Effector memory CD8-positive, alpha-beta T cell (primary cell): ENCODE results near the gene ELAVL3.
"Not testable (repeated sequence)": the region's sequence is repeated elsewhere in the genome, so short reads cannot be mapped to it uniquely, and the experiment has no call there.

ENCODE experiments used
- ATAC-seq: fragments of 150-1000 bp; cut with Tn5 transposase; replicated peaks from 2 replicates; pipeline ENCODE4 v1.10.0; 2021; ENCODE audit warnings: mild to moderate bottlenecking, moderate library complexity
- DNase-seq, 3 experiments: peaks; one replicate each; pipeline ENCODE4 v3.0.0; 2021
- H3K27ac Mint-ChIP-seq, 2 donors: one replicate each; pipeline ENCODE4 v1.8.0; 2022; ENCODE audit warnings: mild to moderate bottlenecking in 2 of 2, mixed read lengths in 2 of 2, moderate library complexity in 2 of 2
- H3K27me3 Mint-ChIP-seq, 2 donors: one replicate each; pipeline ENCODE4 v1.8.0; 2022; ENCODE audit warnings: mixed read lengths in 2 of 2
- H3K36me3 Mint-ChIP-seq: one replicate; pipeline ENCODE4 v1.8.0; 2022; ENCODE audit warnings: mild to moderate bottlenecking, moderate library complexity, mixed read lengths; ENCODE audit not compliant: insufficient read depth
- H3K4me1 Mint-ChIP-seq, 2 donors: one replicate each; pipeline ENCODE4 v1.8.0; 2022; ENCODE audit warnings: low read depth in 2 of 2, mixed read lengths in 2 of 2
- H3K4me3 Mint-ChIP-seq, 2 donors: one replicate each; pipeline ENCODE4 v1.8.0; 2022; ENCODE audit warnings: mild to moderate bottlenecking in 2 of 2, mixed read lengths in 2 of 2, moderate library complexity in 2 of 2
- H3K9me3 Mint-ChIP-seq, 2 donors: one replicate each; pipeline ENCODE4 v1.8.0; 2022; ENCODE audit warnings: mixed read lengths in 2 of 2

ELAVL3 gene

DNA sequence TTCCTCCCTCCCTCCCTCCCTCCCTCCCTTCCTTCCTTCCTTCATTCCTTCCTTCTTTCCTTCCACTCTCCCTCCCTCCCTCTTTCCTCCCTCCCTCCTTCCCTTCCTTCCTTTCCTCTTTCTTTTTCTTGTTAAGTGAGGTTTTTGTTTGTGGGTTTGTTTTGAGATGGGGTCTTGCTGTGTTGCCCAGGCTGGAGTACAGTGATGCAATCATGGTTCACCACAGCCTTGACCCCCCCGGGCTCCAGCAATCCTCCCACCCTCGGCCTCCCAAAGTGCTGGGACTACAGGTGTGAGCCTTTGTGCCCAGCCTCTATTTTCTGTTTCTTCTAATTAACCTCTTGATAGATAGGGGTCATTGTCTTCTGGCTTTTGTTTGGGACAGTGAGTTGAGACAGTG, 19.4 kb downstream of the ELAVL3 start:
- H3K4me1 Mint-ChIP-seq, result no peaks in the 10 kb centered on the region
- H3K27me3 Mint-ChIP-seq, result peaks cover 20 to 42% of the 10 kb centered on the region in 2 donors
- H3K36me3 Mint-ChIP-seq, result peaks cover 3% of the 10 kb centered on the region
- DNase-seq, result no peak
- H3K27ac Mint-ChIP-seq, result no peak overlapping the region
- ATAC-seq, result no peak
- no peaks in the 10 kb centered on the region for H3K9me3 Mint-ChIP-seq
- H3K4me3 Mint-ChIP-seq, result no peak overlapping the region

DNA sequence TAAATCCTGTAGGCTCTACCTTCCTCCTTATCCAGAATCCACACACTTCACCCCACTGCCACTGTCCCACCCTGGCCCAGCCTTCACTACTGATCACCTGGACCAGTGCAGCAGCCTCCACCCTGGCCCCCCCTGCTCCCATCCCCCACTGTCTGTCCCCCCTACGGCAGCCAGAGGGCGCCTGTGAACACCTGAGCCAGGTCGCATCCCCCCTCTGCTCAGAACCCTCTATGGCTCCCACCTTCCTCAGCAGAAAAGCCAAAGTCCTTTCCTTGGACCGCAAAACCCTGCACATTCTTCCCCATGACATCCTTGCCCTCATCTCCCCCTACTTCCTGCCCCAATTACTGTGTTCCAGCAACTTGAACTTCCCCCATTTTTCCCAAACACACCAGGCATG, 20.6 kb downstream of the ELAVL3 start:
- H3K27ac Mint-ChIP-seq, result no peak overlapping the region
- peaks cover 17 to 33% of the 10 kb centered on the region in 2 donors for H3K27me3 Mint-ChIP-seq
- H3K36me3 Mint-ChIP-seq, result peaks cover 3% of the 10 kb centered on the region
- DNase-seq (no peak), ATAC-seq (no peak)
- no peak overlapping the region for H3K4me3 Mint-ChIP-seq
- no peaks in the 10 kb centered on the region for H3K9me3 Mint-ChIP-seq
- H3K4me1 Mint-ChIP-seq, result no peaks in the 10 kb centered on the region

DNA sequence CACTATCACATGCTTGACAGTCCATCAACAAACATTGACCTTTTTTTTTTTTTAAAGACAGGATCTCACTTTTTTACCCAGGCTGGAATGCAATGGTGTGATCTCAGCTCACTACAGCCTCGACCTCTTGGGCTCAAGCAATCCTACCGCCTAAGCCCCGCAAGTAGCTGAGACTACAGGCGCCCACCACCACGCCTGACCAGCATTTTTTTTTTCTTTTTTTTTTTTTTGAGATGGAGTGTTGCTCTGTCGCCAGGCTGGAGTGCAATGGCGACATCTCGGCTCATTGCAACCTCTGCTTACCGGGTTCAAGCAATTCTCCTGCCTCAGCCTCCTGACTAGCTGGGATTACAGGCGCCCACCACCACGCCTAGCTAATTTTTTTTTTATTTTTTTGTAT, 21.9 kb downstream of the ELAVL3 start:
- peaks cover 17 to 33% of the 10 kb centered on the region in 2 donors for H3K27me3 Mint-ChIP-seq
- not testable (repeated sequence) for H3K27ac Mint-ChIP-seq, DNase-seq, H3K4me1 Mint-ChIP-seq, H3K4me3 Mint-ChIP-seq, H3K9me3 Mint-ChIP-seq, ATAC-seq, H3K36me3 Mint-ChIP-seq

DNA sequence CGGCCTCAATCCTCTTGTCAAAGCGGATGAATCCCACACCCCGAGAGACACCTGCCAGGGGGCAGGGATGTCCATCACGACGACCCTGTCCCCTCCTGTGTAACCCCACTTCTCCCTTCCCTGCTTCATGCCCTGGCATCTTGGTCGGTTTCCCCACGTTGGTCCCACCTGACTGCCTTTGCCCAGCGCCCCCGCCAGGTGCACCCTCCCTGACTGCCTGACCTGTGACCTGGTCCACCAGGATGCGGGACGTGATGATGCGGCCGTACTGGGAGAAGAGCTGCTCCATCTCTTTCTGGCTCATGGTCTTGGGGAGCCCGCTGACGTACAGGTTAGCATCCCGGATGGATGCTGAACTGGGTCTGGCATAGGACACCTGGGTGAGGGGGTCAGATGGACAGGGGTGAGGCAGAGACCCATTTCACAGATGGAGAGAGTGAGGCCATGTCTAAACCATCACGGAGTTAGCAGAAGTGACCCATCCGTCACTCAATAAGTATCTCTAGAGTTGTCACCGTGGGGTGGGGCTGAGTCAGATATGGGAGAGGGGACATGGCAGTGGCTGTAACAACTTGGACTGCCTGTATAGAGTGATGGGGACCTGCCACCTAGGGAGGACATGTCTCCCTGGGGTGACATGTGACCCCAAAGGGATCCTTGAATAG, 22.5 kb downstream of the ELAVL3 start:
- ATAC-seq (no peak), DNase-seq (no peak)
- Mint-ChIP-seq H3K9me3 (no peaks in the 10 kb centered on the region), H3K27ac (no peak overlapping the region), H3K27me3 (peaks cover 17 to 33% of the 10 kb centered on the region in 2 donors), H3K4me1 (no peaks in the 10 kb centered on the region), H3K4me3 (no peak overlapping the region), H3K36me3 (peaks cover 7% of the 10 kb centered on the region)

DNA sequence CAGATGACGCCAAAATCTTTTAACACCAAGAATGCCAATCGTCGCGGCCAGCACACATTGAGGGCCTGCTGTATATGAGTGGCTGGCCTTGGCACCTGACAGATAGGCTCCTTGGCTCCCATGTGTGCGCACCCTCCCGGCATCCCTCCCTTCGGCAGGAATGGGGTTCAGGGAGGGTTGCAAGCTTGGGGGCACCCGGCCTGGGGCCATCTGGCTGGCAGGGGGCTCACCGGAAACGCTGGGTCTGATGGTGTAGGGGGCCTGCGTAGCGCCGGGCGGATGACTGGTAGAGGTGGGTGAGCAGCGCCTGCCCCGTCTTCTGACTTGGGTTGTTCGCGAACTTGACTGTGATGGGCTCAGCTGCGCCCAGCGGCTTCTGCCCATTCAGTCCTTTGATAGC, 23.0 kb downstream of the ELAVL3 start:
- no peak overlapping the region for H3K4me3 Mint-ChIP-seq
- H3K27me3 Mint-ChIP-seq, result peaks cover 17 to 33% of the 10 kb centered on the region in 2 donors
- ATAC-seq, result no peak
- H3K4me1 Mint-ChIP-seq, result no peaks in the 10 kb centered on the region
- no peak overlapping the region for H3K27ac Mint-ChIP-seq
- no peak for DNase-seq
- H3K36me3 Mint-ChIP-seq, result peaks cover 6% of the 10 kb centered on the region
- H3K9me3 Mint-ChIP-seq, result no peaks in the 10 kb centered on the region

DNA sequence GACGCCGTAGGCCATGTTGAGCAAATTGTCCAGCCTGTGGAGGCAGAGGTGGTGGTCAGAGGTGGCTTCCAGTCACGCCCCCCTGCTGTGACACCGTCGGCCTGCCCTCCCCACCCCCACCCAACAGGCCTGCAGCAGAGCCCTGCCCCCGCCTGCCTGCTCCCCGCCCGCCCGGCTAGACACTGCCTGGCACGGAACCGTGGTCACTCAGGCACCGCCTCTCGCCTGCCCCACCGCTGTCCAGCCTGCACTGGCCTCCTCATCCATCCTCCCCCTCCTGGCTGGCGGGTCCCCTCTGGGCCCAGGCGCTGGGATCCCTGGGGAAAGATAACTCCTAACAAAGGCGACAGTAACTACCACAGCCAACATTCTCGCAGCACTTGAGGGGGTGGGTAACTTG, 23.7 kb downstream of the ELAVL3 start:
- Mint-ChIP-seq H3K4me3 (no peak overlapping the region), H3K27me3 (peaks cover 17 to 33% of the 10 kb centered on the region in 2 donors), H3K4me1 (no peaks in the 10 kb centered on the region), H3K9me3 (no peaks in the 10 kb centered on the region), H3K36me3 (peaks cover 4% of the 10 kb centered on the region), H3K27ac (no peak overlapping the region)
- DNase-seq, result no peak
- no peak for ATAC-seq

DNA sequence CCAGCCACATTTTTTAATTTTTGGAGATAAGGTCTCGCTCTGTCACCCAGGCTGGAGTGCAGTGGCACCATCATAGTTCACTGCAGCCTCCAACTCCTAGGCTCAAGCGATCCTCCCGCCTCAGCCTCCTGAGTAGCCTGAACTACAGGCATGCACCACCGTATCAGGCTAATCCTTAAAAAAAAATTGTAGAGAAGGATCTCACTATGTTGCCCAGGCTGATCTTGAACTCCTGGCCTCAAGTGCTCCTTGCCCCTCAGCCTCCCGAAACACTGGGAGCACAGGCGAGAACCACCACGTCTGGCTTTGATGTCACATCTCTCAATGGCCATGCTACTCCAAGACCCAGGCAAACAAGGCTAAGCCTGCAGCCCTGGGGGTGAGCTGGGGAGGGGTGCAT, 24.2 kb downstream of the ELAVL3 start:
- ATAC-seq (no peak), DNase-seq (no peak)
- Mint-ChIP-seq H3K27ac (no peak overlapping the region), H3K4me1 (no peaks in the 10 kb centered on the region), H3K9me3 (no peaks in the 10 kb centered on the region), H3K27me3 (peaks cover 17 to 33% of the 10 kb centered on the region in 2 donors), H3K4me3 (no peak overlapping the region), H3K36me3 (peaks cover 4% of the 10 kb centered on the region)

DNA sequence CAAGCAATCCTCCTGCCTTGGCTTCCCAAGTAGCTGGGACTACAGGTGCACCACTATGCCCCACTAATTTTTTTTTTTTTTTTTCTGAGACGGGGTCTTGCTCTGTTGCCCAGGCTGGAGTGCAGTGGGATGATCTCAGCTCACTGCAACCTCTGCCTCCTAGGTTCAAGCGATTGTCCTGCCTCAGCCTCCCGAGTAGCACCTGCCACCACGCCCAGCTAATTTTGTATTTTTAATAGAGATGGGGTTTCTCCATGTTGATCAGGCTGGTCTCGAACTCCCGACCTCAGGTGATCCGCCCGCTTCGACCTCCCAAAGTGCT, 25.7 kb downstream of the ELAVL3 start:
- not testable (repeated sequence) for H3K4me1 Mint-ChIP-seq, H3K4me3 Mint-ChIP-seq, H3K36me3 Mint-ChIP-seq, H3K27ac Mint-ChIP-seq, DNase-seq, ATAC-seq, H3K9me3 Mint-ChIP-seq
- H3K27me3 Mint-ChIP-seq, result peaks cover 11 to 24% of the 10 kb centered on the region in 2 donors

DNA sequence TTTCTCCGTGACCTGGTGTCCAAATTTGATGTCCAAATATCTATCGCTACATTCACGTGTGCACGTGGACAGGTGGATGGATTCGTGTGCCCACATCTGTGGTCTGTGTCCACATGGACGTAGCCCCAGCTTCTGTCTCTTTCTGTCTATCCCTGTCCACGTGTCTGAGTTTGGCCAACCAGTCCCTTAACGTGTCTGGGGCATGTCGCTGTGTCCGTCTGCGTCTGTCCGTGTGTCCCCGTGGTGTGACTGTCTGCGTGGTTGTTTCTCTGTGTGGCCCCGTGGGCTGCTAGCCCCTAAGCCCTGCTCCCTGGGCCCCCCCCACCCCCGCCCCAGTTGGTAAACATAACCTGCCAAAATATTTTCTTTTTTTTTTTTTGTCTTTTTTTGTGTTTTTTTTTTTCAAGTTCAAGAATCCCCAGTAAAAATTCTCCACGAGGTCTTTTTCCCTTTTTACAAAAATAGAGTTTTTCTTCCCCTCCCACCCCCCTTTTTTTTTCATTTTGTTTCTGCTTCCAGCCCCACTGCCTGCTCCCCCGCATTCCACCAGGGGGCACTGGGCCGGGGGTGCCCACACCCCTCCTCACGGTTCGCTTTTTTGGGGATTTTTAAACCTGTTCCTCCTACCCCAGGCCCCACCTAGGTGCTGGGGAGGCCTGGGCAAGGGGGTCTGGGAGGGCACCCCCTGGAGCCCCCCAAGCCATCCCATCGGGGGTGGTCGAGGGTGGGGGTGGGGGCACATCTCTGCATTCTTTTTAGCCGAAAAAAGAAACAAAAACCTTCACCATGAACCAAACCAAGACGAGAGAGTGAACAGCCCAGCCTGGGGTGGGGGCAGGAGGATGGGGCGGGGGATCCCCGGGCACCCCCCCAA, 27.1 kb downstream of the ELAVL3 start:
- H3K4me3 Mint-ChIP-seq, result no peak overlapping the region
- DNase-seq (no peak), ATAC-seq (no peak)
- no peak overlapping the region for H3K27ac Mint-ChIP-seq
- H3K36me3 Mint-ChIP-seq, result peaks cover 8% of the 10 kb centered on the region
- peaks cover 5 to 15% of the 10 kb centered on the region in 2 donors for H3K27me3 Mint-ChIP-seq
- no peaks in the 10 kb centered on the region for H3K9me3 Mint-ChIP-seq
- no peaks in the 10 kb centered on the region for H3K4me1 Mint-ChIP-seq

DNA sequence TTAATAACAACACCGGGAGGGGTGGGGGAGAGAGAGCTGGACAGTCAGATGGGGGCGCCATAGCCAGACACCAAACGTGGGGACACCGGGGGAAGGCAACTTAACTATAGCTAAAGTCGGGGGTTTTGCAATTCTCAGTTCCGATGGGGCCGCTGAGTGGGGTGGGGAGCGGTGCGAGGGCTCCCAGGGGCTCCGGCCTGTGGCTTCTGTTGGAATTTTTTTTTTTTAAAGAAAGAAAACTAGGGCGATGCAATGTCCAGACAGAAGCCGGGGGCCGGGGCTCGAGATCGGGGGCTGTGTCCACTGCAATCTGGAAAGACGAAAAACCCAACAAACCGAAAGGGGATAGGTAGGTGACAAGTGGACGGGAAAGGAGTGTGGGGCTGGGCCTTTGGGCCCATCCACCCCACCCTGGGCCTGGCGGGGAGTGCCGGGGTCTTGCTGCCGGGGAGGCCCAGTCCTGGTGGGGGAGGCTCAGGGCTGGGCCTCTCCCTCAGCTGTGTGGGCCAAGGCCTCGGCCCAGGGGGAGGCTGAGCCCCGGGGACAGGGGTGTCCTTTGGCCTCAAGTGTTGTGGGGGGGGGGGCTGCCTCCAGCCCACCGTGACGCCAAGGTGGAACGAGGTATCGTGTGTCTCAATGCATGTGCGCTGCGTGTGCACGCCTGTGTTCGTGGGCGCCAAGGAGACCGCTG, 28.1 kb downstream of the ELAVL3 start:
- Mint-ChIP-seq H3K27ac (peak overlapping the region; percentile 25 to 46), H3K4me1 (no peaks in the 10 kb centered on the region), H3K4me3 (no peak overlapping the region), H3K36me3 (peaks cover 8% of the 10 kb centered on the region), H3K27me3 (peaks cover 0 to 5% of the 10 kb centered on the region in 2 donors), H3K9me3 (no peaks in the 10 kb centered on the region)
- DNase-seq (no peak), ATAC-seq (no peak)

DNA sequence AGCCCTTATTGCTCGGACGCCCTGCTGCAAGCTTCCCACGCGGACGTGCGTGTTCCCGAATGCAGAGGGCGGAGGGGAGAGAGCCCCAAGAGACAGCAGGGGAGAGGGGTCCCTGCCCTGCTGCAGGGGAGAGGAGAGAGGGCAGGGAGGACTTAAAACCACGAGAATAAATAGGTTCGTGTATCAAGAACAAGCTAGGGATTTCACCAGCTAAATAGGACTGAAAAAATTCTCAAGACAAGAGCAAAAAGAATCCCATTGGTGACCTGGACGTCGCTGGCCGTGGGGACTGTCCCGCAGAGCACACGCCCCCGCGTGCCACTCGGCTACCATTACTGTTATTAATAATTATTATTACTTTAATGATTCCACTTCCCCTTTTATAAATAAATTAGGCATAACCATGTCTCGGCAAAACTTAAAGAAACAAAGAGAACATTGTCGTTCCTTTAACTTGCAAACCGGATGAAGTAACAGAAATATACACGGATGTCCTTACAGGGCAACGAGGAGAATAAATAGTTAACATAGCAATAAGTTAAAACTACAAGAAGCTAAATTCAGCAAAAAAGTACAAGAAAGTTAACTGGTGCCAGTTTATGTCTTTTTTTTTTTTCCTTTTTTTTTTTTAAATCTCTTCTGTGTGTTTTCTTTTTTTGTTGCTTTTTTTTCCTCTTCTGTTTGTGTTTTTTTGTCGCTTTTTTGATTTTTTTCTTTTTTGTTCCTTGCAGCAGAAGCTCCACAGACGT, 28.8 kb downstream of the ELAVL3 start:
- no peaks in the 10 kb centered on the region for H3K4me1 Mint-ChIP-seq
- no peaks in the 10 kb centered on the region for H3K27me3 Mint-ChIP-seq
- no peaks in the 10 kb centered on the region for H3K9me3 Mint-ChIP-seq
- no peak for ATAC-seq
- no peak overlapping the region for H3K4me3 Mint-ChIP-seq
- DNase-seq, result no peak
- H3K27ac Mint-ChIP-seq, result peak overlapping the region; percentile 25 to 46
- peaks cover 8% of the 10 kb centered on the region for H3K36me3 Mint-ChIP-seq

DNA sequence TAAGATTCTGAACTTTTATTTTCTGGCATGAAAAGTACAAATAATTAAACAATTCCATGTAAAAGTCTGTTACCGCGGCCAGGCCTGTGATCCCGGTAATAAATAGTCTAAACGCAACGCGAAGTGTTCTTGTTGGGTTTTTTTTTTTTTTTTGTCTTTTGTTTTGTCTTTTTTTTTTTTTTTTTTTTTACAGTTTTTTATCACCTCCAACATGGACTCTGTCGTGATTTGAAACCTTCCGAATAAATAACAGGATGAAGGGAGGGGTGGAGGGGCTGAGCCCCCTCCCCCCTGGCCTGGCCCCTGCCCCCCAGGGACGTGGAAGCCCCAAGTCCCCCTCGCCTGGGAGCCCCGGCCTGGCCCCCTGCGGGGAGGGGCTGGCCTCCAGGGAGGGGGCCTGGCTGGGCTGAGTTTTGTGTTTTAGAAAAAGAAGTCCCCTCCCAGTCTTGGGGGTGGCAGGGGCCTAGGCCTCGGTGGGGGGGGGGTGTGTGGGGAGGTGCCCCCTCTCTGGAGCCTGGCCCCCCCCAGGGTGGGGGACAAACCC, 29.4 kb downstream of the ELAVL3 start:
- H3K27me3 Mint-ChIP-seq, result no peaks in the 10 kb centered on the region
- no peak for ATAC-seq
- H3K36me3 Mint-ChIP-seq, result peaks cover 8% of the 10 kb centered on the region
- no peak for DNase-seq
- H3K27ac Mint-ChIP-seq, result no peak overlapping the region
- H3K4me3 Mint-ChIP-seq, result no peak overlapping the region
- no peaks in the 10 kb centered on the region for H3K4me1 Mint-ChIP-seq
- H3K9me3 Mint-ChIP-seq, result no peaks in the 10 kb centered on the region
